ENCODE measurements around the gene NBEAL1.

NBEAL1 gene

GRCh38 chr2:203261326-203262159 lies 246.9 kb downstream of the NBEAL1 start:
- H3K4me3 Mint-ChIP-seq = no peak overlapping the region
- peaks cover 19% of the 10 kb centered on the region for H3K4me1 Mint-ChIP-seq
- H3K27ac Mint-ChIP-seq = peak overlapping the region; percentile 87
- ATAC-seq (no peak), DNase-seq (ENCODE audit: low spot score in 2 of 2) (no peak)
- peaks cover 87% of the 10 kb centered on the region for H3K36me3 Mint-ChIP-seq
- no peaks in the 10 kb centered on the region for H3K9me3 Mint-ChIP-seq
